Femur (tissue), 1 donor: ENCODE results near the gene KCNJ15.
"Not testable (repeated sequence)": the region's sequence is repeated elsewhere in the genome, so short reads cannot be mapped to it uniquely, and the experiment has no call there.

ENCODE experiments used
- DNase-seq: peaks from one replicate; pipeline ENCODE4 v3.0.0-alpha.2; 2017

The KCNJ15 gene

DNA sequence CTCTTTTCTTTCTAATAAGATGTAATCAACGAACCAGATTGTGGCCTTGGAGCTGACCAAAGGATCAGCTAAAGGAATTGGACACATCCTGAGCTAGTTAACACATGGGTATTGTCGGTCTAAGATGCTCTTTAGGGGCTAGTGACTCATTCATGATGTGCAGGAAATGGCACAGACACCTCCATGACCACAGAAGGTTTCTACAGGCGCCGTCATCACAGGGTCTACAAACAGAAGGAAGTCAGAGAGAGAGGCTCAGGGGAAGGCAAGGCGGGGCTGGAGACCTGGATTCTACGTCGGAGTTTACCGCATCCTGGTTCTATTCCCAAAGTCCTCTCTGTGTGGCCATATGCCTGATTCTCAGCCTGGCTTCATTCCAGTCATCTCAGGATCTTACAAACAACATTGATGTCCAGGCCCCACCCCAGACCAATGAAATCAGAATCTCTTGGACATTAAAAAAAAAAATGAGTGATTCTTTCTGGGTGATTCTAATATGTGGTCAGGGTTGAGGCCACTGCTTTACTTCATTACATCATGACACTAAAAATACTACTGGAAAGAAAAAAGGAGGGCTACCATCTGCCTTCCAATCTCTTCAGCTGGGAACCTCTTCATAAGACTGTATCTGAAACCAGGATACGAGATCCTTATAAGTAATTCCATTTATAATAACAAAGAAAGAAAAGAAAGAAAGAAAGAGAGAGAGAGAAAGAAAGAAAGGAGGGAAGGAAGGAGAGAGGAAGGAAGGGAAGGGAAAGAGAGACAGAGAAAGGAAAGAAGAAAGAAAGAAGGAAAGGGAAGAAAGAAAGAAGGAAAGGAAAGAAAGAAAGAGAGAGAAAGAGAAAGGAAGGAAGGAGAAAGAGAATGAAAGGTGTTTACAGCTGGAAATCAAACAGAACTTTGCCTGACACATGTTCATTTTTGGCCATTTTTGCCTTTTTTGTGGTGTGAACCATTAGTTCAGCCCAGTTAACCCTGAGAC lies 11.6 kb upstream of the KCNJ15 start:
- DNase-seq = peak; percentile 29

DNA sequence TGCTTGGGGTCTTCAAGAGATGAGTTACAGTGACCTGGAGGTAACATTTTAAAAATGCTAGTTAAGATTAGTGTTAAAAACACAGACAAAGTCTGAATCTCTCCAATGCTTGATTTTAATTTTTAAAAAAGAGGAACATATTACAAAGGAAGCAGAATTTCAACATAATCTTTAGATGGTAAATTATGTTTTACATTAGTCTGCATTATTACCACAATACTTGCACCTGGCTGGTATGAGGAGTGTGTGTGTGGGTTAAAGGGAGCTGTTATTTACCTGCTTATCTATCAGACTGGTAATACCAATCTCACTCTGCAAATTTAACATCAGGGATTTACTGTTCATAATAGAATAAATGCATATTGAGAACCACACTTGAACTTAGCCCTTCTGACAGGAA lies 10.3 kb upstream of the KCNJ15 start:
- no peak for DNase-seq

DNA sequence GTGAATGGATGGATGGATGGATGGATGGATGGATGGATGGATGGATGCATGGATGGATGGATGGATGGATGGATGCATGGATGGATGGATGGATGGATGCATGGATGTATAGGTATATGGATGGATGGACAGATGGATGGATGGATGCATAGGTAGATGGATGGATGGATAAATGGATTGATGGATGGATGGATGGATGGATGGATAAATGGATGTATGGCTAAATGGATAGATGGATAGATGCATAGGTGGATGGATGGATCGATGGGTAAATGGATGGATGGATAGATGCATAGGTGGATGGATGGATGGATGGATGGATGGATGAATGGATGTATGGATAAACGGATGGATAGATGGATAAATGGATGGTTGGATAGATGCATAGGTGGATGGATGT lies 9.7 kb upstream of the KCNJ15 start:
- DNase-seq = not testable (repeated sequence)

DNA sequence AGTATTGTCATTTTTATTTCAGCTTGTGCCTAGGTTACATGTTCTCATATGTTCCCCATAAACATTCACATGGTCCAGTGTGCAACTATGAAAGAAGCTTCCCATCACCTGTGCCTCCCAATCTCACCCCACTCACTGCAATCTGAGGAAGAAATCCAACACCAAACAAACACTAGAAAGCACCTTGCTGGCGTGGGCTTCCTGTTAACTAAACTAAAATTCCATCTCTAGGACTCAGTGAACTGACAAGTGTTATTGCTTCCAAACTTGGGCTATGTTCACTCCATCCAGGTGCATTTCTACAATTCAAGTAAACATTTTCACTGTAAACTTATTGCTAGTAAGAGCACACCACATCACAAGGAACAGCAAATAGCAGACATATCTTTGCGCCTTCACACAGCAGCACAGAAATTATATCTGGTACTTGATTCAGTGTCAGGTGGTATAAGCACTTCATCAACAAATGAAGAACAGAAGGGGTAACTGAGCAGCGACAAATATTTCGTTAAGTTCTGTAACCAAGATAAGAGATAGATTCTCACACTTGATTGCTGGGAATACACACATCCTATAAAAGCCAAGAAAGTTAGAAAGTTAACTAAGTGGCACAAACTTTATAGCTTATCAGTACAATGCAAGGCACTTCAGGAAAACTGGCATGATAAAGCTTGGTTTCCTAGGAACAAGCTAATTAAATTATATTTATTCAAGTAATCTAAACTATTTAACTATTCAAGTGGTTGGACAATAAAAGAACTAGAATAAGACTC lies 8.9 kb upstream of the KCNJ15 start:
- no peak for DNase-seq

DNA sequence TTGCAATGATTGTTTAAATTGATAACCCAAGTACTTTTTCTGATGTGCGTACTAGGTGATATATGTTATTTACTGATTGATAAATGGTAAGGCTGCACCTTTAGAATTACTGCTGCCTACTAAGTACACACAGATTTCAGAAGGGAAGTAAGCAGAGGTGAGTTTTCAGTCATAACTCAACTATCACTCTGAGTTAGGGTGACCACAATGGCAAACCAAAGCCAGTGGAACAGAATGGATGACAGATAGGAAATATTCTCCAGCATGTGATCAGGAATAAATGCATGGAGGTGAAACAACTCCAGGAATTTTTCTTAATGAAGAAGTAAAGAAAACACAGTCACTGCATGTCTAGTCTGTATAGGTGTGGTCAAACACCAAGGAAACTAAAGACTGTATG lies 7.5 kb upstream of the KCNJ15 start:
- no peak for DNase-seq

DNA sequence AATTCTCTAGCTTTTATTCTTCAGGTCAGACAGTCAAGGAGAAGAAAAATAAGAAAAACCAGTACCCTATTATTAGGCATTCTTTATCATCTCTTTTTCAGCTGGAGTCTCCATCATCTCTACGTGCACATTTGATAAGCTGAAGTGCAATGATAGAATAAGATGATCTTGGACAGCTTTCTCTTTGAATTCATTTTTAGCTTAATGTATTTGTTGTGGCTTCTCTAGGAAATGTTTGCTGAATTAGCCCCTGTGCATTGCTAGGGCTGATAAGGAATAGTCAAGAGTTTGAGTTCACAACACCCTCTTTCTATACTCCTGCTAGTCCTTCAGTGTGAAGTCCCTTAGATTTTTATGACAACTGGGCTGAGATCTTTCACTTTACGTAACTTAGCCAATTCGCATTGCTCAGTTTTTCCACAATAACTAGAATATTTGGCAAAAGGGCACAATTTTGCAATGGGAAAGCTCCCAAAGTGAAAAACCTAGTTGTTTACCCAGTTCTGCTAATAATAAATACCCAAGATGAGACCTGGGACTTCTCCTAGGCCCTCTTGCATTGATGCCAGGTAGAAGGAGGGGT lies 7.0 kb upstream of the KCNJ15 start:
- DNase-seq = no peak

DNA sequence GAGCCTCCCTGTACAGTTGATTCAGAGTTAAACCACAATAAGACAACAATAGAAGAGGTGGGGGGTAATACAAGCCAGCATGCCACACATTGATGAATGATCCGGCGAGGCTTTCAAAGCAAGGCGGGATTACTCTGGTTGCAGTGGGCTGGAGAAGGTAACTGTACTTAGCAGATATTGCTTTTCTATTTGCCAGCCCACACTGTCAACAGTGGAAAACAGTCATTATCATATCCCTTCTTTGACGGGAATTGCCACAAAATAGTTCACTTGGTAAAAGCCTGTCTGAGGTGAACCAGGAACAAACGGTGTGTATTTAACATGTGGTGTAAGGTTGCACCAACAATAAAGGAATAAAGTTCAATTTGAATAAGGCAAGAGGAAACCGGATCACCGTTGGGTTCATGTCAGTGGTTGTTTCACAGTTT lies 5.8 kb upstream of the KCNJ15 start:
- DNase-seq = no peak

DNA sequence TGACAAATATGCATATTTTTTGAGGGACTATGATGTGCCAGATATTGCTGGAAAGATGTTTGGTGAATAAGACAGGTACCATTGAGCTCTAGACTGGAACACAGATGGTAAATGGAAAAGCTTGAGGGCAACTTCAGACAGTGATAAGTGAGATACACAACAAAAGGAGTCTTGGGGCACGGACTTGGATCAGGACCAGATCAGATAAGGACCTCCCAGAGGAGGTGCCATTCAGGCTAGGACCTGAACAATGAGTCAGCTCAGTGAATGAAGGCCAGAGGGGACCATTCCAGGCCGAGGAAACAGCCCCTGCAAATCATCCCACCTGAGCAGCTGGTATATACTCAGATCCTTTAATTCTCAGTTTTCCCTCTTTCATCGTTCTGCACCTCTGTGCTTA lies 1.8 kb upstream of the KCNJ15 start:
- DNase-seq = no peak

DNA sequence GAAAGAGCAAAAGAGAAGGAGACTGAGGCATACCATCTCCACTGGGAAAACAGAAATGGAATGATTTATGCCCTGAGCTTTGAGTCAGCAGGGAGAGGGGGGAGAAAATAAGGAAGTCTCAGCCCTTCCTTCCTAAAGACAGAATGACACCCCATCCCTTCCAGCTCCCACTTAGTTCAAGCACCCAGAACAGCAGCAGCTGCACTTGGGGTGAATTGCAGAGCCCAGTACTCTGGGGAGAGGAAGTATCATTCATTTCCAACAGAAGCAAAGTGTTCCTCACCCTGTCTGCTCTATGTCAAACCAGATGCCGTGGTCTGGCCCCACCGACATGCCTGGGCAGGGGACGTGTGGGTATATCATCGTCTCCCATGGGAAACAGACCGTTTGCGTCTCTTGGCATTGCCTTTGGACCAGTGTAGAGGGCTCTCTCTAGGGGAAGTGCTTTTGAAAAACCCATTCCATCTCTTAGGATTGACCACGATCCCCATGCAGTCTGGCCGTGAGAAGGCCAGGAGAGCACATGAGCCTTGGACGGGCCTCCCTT lies 1.1 kb upstream of the KCNJ15 start:
- no peak for DNase-seq

DNA sequence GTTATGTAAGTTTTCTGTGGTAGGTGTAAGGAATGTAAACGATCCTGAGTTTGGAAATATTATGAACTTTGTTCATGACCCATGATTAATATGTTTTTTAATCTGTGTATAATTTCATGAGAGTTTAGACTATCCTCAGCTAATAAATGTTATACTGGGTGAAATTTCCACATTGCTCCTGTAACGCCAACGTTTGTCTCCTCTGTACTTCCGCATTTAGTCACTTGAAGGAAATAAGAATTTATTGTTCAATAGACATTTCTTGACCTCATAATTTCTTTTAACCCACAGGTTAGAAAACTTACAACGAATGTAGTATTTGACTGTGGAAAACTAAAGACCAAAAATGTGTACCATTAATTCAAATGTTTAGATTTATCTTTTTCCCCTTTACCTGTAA lies 876 bp downstream of the KCNJ15 start:
- DNase-seq = no peak

DNA sequence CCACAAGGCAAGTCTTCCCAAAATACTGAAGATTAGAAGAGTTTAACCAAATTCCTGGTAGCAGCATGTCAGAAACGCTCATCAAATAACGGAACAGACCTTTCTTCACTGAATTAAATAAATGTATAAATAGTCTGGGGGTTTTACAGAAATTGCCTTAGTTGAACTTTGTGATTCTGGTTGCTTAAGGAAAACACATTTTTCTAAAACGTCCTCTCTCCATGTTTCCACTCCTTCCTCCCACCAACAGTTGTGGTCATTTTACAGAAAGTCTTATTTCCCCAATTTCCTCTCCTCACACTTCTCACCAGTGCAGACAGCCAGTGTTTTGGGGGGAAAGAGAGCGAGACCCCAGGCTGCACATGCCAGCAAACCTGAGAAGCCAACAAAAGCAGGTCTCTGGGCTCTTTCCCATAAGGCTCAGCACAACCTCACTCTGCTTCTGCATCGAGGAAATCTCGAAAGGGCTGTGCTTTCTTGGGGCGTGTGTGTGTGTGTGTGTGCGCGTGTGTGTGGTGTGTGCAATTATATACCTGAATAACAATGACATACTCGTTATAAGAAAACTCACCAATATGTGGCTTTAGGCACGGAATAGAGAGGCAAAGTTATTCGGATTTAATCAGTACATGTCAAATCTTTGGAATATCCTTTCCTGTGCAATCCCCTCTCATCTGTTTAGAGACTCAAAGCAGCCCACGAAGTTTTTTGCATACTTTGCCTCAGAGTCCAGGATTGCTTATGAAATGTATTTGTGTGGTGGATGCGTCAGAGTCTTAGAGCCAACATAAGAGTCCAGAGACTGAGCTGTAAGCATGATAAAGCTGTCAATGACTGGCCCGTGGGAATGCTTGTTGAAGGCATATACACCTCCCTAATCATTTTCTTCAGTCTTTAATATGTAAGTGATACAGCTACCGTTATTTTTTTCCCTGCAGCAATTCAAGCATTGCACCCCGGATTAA lies 2.0 kb downstream of the KCNJ15 start:
- DNase-seq = no peak

DNA sequence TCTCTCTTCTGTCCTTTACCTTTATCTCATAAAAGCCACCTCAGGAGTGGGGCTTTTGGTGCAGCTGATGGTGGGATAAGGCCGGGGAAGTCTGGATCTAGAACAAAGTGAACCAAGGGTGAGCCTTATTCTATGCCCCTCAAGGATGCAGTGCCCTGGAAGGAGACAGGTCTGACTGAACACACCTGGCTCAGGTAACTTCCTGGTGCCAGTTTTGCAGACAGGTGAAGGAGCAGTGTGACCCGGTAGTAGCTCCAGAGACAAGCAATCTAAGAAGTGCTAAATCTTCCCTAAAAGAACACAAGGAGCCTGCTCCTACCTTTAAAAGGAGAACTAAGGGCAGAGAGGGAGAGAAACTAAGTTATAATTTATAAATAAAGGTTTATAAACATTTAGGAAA lies 2.9 kb downstream of the KCNJ15 start:
- DNase-seq = no peak

DNA sequence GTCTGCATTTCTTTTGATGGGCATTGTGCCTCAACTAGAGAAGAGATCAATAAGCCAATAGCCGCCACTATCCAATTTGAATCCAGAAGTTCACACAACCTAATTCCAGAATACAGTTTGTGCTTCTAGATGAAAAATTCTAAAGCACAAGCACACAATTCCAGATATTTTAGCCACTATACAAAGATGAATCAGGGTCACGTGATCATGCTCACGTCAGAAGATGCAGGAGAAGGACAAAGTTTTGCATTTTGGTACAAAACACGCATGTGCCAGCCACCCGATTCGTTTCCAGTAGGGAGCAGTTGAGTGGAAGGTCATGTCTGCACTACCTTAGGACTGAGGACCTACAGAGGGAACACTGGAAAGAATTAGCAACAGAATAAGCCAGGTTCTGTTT lies 3.6 kb downstream of the KCNJ15 start:
- no peak for DNase-seq

DNA sequence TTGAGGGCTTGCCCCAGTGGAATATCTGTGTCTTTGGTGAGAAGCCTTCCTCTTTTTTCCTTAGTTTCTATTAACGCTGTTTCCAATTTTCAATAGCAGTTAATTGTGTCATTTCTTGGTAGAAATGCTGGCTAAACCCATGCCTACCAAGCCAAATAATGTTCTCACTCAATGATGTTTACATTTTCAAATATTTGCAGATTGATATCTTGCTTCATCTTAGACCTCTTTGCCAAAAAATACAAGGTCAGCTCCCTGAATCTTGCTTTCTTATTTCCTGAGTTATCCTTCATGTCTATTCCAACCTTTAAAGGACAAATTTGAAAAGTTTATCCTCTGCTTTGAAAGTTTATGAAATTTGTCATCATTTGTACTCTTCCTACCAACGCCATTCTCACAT lies 5.1 kb downstream of the KCNJ15 start:
- no peak for DNase-seq

DNA sequence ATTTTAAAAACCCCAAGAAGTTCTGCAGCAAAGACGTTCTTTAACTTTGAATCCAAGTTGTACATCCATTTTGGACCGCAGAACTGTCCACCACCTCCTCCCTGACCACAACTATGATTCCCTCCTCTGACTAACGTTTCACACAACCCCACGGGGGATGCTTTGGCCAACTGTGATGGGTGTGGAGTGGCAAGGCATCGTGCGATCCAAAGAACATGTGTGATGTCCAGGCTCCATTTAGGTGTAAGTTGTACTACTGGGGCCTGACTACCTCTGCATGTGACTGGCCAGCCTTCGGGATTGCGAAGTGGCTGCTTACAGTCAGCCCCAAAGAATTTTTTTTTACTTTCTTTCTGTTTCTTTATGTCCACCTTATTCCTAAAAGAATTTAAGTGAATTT lies 6.7 kb downstream of the KCNJ15 start:
- no peak for DNase-seq

DNA sequence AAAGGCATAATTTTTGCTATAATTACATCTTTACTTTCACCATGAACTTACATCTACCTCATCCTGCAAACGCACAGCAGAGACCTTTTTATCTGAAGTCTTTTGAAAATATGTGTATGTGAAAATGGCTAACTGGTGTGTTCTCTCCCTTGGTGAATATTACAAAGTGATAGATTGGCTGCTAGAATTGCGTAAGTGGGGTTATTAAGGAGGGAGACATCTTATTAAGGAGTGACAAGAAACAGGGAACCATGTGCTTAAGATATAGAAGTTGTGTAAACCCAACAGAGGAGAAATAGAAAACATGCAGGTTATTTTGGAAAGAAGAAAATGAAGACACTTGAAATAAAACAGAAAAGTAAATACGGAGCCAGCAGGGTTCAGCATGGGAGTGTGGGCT lies 7.8 kb downstream of the KCNJ15 start:
- DNase-seq = no peak

DNA sequence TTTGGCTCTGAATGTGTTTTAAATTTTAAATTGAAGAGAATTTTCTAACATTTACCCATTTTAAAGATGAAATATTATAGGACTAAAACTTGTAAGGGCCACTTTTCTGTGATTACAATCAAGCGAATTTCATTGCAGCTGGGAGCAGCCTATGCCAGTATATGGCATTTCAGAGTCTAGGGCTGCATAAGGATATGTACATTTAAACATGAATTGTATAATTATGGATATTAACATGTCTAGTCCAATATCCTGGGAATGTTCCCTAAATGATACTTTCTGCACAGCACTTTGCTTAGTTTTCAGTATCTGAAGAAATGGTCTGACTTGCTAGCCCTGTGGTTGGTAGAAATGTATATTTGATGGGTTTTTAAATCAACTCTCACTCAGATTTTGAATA lies 8.4 kb downstream of the KCNJ15 start:
- no peak for DNase-seq

DNA sequence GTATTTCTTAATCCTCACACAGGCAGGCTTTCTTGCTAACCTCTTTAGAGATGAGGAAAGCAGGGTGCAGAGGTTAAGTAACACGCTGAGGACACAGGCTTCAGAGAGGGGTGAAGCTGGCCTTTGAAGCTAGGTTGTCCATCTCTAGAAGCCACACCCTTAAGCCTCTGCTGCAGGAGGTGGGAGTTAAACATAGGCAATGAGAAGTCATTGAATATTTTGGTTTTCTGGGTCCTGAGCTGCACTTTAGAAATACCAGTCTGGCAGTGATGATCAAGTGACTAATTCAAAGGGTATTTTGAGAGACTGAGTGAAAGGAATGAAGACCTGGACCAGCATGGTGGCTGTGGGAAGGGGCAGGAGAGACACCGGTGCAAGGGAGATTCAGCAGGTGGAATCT lies 9.9 kb downstream of the KCNJ15 start:
- no peak for DNase-seq

DNA sequence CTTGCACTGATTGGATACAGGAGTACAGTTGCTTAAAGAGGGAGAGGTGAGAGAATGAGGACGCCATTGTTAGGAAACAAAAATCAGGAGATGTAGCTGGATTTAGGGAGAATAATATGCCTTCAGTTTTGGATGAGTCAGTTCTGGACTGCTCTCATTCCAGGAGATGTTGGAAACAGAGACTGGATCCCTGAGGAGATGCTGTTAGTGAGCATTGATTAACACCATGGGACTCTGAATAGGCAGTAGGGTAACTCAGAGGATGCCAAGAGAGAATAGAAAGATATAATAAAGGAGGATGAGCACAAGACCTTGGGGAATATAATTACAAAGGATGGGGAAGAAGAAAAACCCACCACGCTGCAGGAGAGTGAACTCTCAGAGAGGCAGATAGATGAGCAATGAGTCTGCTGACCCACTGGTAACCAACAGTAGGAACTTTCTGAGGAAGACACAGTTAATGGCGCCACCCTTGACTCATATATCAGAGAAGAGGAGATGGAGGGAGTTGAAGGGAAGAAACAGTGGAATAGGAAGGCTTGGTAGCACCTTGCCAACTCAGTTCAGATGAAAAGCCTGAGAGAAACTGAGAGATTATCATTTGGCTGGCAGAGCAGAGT lies 10.5 kb downstream of the KCNJ15 start:
- no peak for DNase-seq

DNA sequence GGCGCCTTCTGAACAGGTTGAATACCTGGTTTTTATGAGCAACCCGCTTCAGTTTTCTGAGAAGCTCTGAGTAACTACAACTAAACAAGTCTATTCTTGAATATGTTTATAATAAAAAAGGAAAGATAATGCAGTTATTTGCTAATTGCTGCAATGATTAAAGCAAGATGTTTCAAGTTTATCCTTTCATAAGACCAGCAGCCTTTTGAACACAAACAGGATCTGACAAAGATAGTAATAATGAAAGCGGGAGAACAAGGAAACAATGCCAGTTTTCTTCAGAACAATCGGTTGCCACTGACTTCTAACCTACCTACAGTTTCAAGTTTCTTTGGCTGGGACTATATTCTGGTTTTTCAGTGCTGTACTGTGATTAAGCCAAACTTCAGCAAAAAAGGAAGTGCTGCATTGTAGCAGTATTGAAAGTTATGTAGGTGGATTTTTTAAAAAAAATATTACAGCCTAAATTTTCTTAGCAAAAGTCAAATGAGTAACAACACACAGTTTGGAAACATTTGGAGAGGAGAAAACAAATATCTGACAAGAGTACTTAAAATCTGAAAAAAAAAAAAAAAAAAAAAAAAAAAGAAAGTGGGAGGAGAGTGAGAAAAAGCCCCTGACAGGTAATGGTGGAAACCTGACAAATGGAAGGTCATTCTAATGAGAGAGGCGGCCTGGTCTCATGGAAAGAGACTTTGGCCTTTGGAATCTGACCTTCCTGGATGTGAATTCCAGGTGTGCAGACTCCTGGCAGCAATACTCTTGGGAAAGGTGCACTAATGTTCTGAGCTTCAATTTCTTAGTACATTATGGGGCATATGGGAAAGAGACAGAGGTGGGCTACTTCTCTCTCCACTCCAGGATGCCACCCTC lies 11.4 kb downstream of the KCNJ15 start:
- DNase-seq = no peak
